ENCODE results near the gene ZNF529.
"Not testable (repeated sequence)": the region's sequence is repeated elsewhere in the genome, so short reads cannot be mapped to it uniquely, and the experiment has no call there.

Gene ZNF529

GRCh38 chr19:36573020-36573894 is at the start of gene ZNF529:
Gene ZNF529 (minus strand): TSS chr19:36573292. CDS start chr19:36572346, 946 bp downstream.
- peak; percentile 79 for DNase-seq (ENCODE audit: low read depth in 2 of 2)

DNA sequence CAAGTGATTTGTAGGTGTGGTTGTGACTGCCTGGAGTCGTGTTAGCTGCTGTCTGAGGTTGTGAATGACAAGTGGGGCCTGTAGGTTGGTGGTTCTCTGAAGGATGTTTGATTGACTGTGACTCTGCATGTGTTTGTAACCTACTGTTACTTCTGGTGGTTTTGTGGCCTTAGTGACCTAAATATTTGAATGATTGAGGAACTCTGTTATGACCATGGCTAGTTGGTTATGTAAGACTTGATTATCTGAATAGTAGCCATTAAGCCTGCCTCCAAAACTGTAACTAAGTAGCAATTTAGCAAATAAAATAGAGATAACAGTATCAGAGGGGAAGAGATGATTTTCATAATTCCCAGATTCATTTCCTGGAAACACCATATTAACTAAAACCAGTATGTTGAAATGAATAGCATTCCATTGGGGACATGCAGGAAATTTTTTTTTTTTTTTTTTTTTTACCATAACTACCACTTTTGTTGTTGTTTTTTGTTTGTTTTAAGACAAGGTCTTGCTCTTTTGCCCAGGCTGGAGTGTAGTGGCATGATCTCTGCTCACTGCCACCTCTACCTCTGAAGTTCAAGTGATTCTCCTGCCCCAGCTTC is 32.9 kb upstream of the ZNF529 start:
- no peak for DNase-seq (ENCODE audit: low read depth in 2 of 2)

DNA sequence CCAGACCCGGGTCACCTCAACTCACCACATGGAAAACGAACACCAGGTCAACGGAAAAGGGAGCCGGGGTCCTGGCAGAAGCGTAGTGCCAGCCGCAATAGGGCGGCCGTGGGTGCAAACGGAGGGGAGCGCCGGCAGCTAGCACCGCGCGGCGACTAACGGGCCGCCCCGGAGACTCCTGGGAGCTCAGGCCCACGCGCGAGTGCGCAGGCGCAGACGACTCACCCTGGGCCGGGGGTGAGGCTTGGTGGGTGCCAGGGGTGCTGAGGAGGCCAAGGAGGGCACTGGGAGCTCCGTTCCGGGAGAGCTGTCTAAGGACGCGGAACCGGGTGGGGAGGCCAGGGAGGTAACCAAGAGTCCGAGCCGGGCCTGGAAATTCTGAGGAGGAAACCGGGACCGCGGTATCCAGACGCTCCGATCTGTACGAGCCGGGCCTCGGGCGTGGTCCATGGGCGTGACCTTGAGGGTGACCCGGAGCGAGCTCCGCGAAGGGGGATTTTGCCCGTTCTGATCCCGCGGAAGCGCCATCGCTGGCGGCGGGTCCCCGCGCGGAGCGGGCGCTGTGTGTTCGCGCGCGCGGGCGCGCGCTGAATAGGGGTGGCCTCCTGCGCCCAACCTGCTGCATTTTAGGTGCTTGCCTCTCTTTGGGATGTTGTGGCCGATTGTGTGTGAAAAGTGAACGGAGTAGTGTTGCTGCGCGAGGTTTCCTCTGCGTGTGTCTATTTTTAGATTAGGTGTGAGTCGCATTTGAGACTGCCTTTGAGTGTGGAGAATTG is 32.2 kb upstream of the ZNF529 start, which contains the start of gene ZNF382:
Gene ZNF382, plus strand, starts transcription at position 213 of the 776 bp plus-strand sequence. CDS start 4,602 bp downstream, outside the sequence.
- DNase-seq (ENCODE audit: low read depth in 2 of 2): peak; percentile 65 to 79

DNA sequence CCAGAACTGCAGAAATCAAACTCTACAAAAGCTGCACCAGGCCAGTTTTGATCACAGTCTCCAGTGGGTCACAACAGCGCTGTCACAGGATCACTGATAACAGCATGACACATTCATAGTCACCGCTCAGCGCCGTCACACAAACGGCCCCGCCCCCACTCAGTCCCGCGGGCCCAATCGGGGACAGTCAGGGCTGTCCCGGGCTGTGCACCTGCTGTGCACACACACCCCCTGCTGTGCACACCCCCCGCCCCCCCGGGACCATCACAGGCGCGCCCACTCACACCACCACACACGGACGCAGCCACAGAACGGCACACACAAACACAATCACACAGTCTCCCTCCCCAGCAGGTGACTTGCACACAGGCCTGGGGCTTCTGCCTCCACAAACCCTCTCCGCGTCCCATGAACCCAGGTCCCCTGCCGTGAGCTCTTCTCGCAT is 31.6 kb upstream of the ZNF529 start:
- DNase-seq (ENCODE audit: low read depth in 2 of 2): peak; percentile 74 to 82

DNA sequence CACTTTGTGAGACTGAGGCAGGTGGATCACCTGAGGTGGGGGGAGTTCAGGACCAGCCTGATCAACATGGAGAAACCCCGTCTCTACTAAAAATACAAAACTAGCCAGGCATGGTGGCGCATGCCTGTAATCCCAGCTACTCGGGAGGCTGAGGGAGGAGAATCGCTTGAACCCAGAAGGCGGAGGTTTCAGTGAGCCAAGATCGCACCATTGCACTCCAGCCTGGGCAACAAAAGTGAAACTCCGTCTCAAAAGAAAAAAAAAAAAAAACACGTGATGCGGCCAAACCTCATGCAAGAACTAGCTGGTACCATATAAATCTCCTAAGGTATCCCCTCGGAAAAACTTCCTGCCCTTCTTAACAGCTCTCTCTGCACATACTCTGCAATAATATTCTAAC is 29.6 kb upstream of the ZNF529 start:
- not testable (repeated sequence) for DNase-seq (ENCODE audit: low read depth in 2 of 2)

DNA sequence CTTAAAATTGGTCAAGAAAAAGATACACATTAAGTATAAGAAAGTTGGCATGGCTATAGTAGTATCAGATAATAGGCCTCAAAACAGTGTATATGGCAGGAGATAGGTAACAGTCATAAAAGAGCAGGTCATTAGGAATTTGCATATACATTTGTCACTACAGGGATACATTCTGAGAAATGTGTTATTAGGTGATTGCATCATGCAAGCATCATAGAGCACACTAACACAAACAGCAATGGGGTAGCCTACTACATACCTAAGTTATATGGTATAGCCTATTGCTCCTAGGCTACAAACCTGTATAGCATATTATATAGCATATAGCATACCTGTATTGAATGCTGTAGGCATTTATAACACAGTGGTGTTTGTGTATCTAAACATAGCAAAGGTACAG is 6.2 kb upstream of the ZNF529 start:
- no peak for DNase-seq (ENCODE audit: low read depth in 2 of 2)

DNA sequence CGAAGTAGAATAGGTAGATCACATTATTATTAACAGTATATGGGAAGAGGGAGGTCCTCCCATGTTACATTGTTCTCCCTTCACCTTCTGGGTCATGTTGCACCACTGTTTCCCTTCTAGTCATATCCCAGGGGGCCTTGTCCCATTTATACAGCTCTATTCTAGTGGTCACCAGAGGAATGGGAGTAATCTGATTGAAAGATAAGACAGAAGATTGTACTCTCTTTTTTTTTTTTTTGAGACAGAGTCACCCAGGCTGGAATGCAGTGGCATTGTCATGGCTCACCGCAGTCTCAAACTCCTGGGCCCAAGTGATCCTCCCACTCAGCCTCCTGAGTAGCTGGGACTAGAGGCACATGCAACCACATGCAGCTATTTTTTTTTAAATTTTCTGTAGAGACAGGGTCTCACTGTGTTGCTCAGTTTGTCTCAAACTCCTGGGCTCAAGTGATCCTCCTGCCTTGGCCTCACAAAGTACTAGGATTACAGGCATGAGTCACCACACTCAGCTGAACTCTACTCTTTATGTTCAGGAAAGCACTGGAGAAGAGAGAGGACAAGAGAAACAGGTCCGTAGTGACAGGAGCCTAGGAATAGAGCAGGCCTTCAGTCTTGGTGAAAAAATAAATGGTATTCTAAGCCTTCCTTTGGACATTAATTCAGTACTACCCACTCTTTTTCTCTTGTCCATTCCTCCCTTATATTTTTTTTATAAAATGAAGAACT is 4.3 kb upstream of the ZNF529 start:
- no peak for DNase-seq (ENCODE audit: low read depth in 2 of 2)

DNA sequence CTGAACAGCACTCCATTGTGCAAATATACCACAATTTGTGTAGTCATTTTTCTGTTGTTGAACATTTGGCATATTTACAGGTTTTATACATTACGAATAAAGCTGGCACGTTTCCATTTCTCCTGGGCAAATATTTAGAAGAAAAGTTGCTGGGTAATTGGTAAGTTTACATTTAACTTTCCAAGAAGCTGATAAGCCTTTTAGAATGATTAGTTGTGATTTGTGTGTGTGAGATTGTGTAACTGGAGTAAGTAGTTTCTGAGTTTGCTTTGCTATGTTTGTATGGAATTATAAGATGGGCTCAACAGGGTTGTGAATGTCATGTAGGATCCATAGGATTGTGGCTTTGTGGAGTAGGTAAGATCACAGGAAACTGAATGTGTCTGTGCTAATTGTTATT is 1.6 kb upstream of the ZNF529 start:
- no peak for DNase-seq (ENCODE audit: low read depth in 2 of 2)

DNA sequence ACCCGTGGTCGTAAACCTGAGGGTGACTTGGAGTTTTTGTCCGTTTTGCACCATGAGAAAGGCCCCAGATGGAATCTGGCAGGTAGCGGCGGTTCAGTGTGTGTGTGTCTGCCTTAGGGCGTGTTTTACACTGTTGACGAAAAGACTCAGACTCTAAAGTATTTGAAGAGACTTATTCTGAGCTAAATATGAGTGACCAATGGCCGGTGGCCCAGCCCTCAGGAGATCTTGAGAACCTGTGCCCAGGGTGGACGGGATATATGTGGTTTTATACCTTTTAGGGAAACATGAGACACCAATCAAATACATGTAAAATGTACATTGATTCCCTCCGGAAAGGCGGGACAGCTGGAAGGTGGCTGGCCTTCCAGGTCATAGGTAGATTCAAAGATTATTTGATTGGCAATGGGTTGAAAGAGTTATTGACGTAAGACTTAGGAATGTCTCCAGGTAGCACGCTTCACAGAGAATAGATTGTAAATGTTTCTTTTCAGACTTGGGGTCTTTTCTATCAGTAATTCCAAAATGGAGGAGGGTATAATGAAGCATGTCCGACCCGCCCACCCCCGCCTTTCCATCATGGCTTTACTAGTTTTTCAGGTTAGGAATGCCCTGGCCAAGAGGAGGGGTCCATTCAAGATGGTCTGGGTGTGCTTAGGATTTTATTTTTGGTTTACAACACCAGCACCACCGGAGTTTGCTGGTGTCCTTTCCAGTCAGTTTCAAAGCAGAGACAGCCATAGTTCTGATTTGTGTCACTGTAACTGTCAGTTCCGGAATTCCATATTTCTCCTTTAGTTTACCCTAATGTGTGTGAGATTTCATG is 1.0 kb upstream of the ZNF529 start:
- no peak for DNase-seq (ENCODE audit: low read depth in 2 of 2)

DNA sequence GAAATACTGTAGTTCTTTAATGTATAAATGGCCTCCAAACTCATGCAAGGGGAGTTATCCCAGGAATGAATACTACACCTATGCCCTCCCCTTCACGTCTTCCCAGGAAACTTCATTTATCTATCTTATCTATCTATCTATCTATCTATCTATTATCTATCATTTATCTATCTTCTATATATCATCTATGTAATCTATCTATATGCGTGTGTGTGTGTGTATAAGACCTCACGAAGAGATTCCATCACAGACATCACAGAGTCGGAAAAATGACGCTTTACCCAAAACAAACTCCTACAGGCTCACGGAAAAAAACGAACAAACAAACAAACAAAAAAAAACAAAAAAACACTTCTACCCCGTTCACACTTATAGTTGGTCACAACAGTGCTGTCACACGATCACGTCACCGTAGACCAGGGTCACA is 486 bp downstream of the ZNF529 start:
- DNase-seq (ENCODE audit: low read depth in 2 of 2): no peak

GRCh38 chr19:36564391-36564790 is 8.7 kb downstream of the ZNF529 start:
- no peak for DNase-seq (ENCODE audit: low read depth in 2 of 2)

GRCh38 chr19:36547001-36547732 is 25.9 kb downstream of the ZNF529 start:
- DNase-seq (ENCODE audit: low read depth in 2 of 2): no peak

- peak in 1 of 2 donors; percentile 10 for DNase-seq (ENCODE audit: low read depth in 2 of 2)
These were observed 44.1 kb downstream of the ZNF529 start for GRCh38 chr19:36528921-36529518.

DNA sequence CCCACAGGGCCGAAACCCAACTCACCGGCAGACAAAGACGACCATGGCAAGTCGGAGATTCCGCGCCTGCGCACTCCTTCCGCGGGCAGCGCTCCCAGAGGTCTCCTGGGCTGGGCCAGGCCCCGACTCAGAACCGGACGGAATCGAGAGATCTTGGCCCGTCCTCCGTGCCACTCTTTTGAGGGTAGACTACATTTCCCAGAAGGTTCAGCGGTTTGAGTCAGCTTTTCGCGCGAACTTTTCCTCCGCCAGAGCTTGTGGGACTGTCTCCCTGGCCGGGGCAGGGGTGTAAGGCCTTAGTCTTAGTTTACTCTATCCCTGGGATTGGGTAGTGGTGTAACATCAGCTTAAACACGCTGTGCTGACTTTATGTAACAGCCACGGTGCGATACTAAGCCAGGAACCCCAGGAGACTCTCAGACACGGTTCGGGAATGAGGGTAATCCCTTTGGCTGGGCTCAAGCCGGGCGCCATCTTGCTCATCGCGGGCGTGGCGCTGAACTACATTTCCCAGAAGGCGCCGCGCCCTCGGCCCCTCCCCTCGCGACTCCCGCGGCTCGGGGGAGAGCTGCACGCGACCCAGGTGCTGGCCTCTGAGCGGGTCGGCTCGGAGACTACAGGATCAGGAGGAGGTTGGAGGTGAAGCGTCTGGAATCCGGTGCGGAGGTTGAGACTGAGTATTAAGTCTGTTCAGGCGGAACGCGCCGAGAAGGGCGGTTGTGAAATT is 44.7 kb downstream of the ZNF529 start, which contains the start of gene ZNF260:
Gene ZNF260, minus strand, starts transcription at position 78 of the 727 bp plus-strand sequence. CDS start 13,033 bp downstream, outside the sequence.
- DNase-seq (ENCODE audit: low read depth in 2 of 2): peak; percentile 87 to 91

GRCh38 chr19:36527873-36528193 is 45.3 kb downstream of the ZNF529 start:
- DNase-seq (ENCODE audit: low read depth in 2 of 2): no peak

- no peak for DNase-seq (ENCODE audit: low read depth in 2 of 2)
These were observed 45.8 kb downstream of the ZNF529 start for GRCh38 chr19:36527341-36527740.

DNA sequence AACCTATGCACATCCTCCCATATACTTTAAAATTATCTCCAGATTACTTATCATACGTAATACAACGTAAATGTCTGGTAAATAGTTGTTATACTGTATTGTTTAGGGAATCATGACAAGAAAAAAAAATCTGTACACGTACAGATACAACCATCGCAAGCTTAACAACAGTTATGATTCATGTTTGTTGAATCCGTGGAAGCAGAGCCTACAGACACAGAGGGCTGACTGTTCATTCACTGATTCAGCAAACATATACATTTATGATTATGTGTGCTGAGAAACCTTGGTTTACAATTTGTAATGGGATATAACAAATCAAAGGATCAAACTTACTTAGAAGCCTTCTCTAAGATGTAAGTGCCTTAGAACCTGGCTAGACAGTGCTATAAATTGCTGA is 46.5 kb downstream of the ZNF529 start:
- no peak for DNase-seq (ENCODE audit: low read depth in 2 of 2)

DNA sequence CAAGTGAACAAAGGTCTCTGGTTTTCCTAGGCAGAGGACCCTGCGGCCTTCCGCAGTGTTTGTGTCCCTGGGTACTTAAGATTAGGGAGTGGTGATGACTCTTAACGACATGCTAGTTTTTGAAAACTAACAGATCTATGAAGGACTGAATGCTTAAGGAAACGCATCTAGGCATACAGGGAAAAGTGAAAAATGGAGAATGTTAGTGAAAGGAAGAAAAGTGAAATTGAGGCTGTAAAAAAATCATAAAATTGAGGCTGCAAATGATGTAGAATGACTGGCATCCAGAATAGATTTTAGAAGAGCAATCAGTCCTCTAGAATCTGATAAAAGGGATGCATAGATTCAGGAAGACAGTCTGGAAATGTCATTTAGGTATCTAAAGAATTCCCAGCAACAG is 48.5 kb downstream of the ZNF529 start:
- DNase-seq (ENCODE audit: low read depth in 2 of 2): no peak

All from stimulated activated CD8-positive, alpha-beta memory T cell treated with anti-CD3 and anti-CD28 coated beads, Interleukin-15, amount 100 ng/mL, for 48 hours (primary cell).